ENCODE measurements around the gene SLC16A2. TPM values are rescaled to one million over a fixed set of nuclear protein-coding genes. Genes with fewer than 3 reads are reported as not detected.

Gene SLC16A2
- total RNA-seq, 1 experiment from 2014 or later = 55.2 TPM

DNA sequence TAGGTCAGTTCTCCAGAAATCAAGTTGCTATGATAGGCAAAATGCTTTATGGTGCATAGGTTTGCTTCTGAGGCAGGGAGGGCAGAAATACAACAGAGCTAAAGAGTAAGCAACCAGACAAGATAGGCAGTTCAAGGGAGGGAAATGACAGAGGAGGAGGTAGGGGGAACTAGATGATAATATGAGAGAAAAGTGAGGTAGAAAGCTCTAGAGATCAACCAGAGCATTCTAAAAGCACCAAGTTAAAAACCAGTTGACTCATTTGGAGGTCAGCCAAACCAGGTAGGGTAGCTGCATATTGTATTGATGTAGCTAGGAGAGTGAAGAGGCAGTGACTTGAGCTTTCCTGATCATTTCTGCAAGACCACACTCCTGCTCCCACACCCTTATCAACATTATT lies 49.0 kb upstream of the SLC16A2 start:
- no peak for ATAC-seq

More for the DNA sequence above, 49.0 kb upstream of the SLC16A2 start:
- no peak for TF ChIP-seq ZNF317 (CRISPR knock-in tag; IDR thresholded peaks at IDR 0.05; ENCODE audit: borderline replicate concordance, low read depth)
- no peak for TF ChIP-seq TEAD1 (CRISPR knock-in tag; IDR thresholded peaks at IDR 0.05)
- TF ChIP-seq FOXJ3 (CRISPR knock-in tag; IDR thresholded peaks at IDR 0.05; ENCODE audit: borderline replicate concordance) = no peak
- TF ChIP-seq ZNF416 (CRISPR knock-in tag; IDR thresholded peaks at IDR 0.05) = no peak
- no peak for TF ChIP-seq CBFB (CRISPR knock-in tag; IDR thresholded peaks at IDR 0.05; ENCODE audit: low read depth)
- TF ChIP-seq, protein P1, sequence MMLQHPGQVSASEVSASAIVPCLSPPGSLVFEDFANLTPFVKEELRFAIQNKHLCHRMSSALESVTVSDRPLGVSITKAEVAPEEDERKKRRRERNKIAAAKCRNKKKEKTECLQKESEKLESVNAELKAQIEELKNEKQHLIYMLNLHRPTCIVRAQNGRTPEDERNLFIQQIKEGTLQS (CRISPR knock-in tag; conservative IDR thresholded peaks at IDR 0.05) = no peak
- TF ChIP-seq, protein P2, sequence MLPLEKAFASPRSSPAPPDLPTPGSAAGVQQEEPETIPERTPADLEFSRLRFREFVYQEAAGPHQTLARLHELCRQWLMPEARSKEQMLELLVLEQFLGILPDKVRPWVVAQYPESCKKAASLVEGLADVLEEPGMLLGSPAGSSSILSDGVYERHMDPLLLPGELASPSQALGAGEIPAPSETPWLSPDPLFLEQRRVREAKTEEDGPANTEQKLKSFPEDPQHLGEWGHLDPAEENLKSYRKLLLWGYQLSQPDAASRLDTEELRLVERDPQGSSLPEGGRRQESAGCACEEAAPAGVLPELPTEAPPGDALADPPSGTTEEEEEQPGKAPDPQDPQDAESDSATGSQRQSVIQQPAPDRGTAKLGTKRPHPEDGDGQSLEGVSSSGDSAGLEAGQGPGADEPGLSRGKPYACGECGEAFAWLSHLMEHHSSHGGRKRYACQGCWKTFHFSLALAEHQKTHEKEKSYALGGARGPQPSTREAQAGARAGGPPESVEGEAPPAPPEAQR (CRISPR knock-in tag; IDR thresholded peaks at IDR 0.05) = no peak
- TF ChIP-seq ZNF423 (CRISPR knock-in tag; IDR thresholded peaks at IDR 0.05) = no peak
- no peak for TF ChIP-seq SP1 (CRISPR knock-in tag; conservative IDR thresholded peaks at IDR 0.05)
- TF ChIP-seq, protein P3, sequence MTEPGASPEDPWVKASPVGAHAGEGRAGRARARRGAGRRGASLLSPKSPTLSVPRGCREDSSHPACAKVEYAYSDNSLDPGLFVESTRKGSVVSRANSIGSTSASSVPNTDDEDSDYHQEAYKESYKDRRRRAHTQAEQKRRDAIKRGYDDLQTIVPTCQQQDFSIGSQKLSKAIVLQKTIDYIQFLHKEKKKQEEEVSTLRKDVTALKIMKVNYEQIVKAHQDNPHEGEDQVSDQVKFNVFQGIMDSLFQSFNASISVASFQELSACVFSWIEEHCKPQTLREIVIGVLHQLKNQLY (CRISPR knock-in tag; IDR thresholded peaks at IDR 0.05) = no peak
- TF ChIP-seq, protein P4, sequence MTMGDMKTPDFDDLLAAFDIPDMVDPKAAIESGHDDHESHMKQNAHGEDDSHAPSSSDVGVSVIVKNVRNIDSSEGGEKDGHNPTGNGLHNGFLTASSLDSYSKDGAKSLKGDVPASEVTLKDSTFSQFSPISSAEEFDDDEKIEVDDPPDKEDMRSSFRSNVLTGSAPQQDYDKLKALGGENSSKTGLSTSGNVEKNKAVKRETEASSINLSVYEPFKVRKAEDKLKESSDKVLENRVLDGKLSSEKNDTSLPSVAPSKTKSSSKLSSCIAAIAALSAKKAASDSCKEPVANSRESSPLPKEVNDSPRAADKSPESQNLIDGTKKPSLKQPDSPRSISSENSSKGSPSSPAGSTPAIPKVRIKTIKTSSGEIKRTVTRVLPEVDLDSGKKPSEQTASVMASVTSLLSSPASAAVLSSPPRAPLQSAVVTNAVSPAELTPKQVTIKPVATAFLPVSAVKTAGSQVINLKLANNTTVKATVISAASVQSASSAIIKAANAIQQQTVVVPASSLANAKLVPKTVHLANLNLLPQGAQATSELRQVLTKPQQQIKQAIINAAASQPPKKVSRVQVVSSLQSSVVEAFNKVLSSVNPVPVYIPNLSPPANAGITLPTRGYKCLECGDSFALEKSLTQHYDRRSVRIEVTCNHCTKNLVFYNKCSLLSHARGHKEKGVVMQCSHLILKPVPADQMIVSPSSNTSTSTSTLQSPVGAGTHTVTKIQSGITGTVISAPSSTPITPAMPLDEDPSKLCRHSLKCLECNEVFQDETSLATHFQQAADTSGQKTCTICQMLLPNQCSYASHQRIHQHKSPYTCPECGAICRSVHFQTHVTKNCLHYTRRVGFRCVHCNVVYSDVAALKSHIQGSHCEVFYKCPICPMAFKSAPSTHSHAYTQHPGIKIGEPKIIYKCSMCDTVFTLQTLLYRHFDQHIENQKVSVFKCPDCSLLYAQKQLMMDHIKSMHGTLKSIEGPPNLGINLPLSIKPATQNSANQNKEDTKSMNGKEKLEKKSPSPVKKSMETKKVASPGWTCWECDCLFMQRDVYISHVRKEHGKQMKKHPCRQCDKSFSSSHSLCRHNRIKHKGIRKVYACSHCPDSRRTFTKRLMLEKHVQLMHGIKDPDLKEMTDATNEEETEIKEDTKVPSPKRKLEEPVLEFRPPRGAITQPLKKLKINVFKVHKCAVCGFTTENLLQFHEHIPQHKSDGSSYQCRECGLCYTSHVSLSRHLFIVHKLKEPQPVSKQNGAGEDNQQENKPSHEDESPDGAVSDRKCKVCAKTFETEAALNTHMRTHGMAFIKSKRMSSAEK (CRISPR knock-in tag; IDR thresholded peaks at IDR 0.05; ENCODE audit: borderline replicate concordance) = no peak
- no peak for TF ChIP-seq SMAD4 (CRISPR knock-in tag; IDR thresholded peaks at IDR 0.05)
- TF ChIP-seq SMAD3 (CRISPR knock-in tag; IDR thresholded peaks at IDR 0.05; ENCODE audit: borderline replicate concordance) = no peak
- TF ChIP-seq FOXP1 (CRISPR knock-in tag; IDR thresholded peaks at IDR 0.05; ENCODE audit: borderline replicate concordance) = no peak
- TF ChIP-seq, protein P5, sequence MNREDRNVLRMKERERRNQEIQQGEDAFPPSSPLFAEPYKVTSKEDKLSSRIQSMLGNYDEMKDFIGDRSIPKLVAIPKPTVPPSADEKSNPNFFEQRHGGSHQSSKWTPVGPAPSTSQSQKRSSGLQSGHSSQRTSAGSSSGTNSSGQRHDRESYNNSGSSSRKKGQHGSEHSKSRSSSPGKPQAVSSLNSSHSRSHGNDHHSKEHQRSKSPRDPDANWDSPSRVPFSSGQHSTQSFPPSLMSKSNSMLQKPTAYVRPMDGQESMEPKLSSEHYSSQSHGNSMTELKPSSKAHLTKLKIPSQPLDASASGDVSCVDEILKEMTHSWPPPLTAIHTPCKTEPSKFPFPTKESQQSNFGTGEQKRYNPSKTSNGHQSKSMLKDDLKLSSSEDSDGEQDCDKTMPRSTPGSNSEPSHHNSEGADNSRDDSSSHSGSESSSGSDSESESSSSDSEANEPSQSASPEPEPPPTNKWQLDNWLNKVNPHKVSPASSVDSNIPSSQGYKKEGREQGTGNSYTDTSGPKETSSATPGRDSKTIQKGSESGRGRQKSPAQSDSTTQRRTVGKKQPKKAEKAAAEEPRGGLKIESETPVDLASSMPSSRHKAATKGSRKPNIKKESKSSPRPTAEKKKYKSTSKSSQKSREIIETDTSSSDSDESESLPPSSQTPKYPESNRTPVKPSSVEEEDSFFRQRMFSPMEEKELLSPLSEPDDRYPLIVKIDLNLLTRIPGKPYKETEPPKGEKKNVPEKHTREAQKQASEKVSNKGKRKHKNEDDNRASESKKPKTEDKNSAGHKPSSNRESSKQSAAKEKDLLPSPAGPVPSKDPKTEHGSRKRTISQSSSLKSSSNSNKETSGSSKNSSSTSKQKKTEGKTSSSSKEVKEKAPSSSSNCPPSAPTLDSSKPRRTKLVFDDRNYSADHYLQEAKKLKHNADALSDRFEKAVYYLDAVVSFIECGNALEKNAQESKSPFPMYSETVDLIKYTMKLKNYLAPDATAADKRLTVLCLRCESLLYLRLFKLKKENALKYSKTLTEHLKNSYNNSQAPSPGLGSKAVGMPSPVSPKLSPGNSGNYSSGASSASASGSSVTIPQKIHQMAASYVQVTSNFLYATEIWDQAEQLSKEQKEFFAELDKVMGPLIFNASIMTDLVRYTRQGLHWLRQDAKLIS (CRISPR knock-in tag; IDR thresholded peaks at IDR 0.05; ENCODE audit: borderline replicate concordance) = no peak
- no peak for TF ChIP-seq NFATC4 (CRISPR knock-in tag; IDR thresholded peaks at IDR 0.05)
- no peak for TF ChIP-seq NFYB (CRISPR knock-in tag; conservative IDR thresholded peaks at IDR 0.05; ENCODE audit: low read depth)
- no peak for TF ChIP-seq CREB1 (CRISPR knock-in tag; IDR thresholded peaks at IDR 0.05)
- CTCF ChIA-PET = interaction anchor here (1.2 kb wide), 1 partner anchor 10 kb away, joined by 4 read pairs; no protein-coding TSS in a partner anchor
- Mint-ChIP-seq H3K36me3 (no peaks in the 10 kb centered on the region), H3K27me3 (ENCODE audit: low read depth) (peaks cover 7% of the 10 kb centered on the region), H3K9me3 (peaks cover 2% of the 10 kb centered on the region), H3K27ac (no peak overlapping the region), H3K4me1 (no peaks in the 10 kb centered on the region), H3K4me3 (no peak overlapping the region)
- POLR2A ChIA-PET = no interaction called here
- no peak for DNase-seq (ENCODE audit: low spot score)
